GM12801 (cell line): ENCODE data around the gene IL6R.

Experiments used
- TF ChIP-seq, protein P1 (sequence below): IDR thresholded peaks from one replicate; pipeline ENCODE4 v1.5.1; 2011; ENCODE audit warnings: control low read depth; ENCODE audit not compliant: insufficient read length; ENCODE audit errors: extremely low read depth

IL6R gene

DNA sequence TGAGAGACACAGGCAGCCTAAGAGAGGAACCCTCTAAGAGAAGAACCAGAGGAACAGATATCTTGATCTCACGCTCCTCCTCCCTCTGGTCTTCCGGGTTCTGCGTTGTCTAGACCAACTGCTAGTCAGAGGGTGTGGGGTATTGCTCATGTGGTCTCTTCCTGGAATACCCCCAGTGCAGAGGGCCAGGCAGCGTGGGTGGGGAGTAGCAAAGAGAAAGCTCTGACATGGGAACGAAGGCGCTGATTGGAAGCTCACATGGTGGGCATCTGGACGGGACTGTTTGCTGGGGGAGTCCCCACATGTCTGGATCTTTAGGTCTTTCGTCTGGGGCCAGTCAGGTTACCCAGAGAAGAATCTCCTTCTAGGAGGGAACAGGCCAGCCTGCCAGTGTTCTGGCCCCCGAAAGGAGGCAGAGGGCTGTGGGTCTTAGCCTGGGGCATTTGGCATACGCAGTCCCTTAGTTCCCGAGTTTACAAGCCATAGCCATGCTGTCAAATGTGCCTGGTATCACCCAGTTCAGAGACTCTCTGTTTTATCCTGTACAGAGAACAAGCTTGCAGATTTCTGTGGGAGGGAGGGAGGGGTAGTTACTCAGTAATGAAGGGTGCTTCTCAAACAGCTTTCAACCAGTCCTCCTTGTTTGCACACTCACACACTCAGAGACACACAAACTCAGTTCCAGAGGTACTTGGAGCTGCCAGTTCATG, 18.3 kb upstream of the IL6R start:
- TF ChIP-seq, protein P1, sequence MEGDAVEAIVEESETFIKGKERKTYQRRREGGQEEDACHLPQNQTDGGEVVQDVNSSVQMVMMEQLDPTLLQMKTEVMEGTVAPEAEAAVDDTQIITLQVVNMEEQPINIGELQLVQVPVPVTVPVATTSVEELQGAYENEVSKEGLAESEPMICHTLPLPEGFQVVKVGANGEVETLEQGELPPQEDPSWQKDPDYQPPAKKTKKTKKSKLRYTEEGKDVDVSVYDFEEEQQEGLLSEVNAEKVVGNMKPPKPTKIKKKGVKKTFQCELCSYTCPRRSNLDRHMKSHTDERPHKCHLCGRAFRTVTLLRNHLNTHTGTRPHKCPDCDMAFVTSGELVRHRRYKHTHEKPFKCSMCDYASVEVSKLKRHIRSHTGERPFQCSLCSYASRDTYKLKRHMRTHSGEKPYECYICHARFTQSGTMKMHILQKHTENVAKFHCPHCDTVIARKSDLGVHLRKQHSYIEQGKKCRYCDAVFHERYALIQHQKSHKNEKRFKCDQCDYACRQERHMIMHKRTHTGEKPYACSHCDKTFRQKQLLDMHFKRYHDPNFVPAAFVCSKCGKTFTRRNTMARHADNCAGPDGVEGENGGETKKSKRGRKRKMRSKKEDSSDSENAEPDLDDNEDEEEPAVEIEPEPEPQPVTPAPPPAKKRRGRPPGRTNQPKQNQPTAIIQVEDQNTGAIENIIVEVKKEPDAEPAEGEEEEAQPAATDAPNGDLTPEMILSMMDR = no peak

DNA sequence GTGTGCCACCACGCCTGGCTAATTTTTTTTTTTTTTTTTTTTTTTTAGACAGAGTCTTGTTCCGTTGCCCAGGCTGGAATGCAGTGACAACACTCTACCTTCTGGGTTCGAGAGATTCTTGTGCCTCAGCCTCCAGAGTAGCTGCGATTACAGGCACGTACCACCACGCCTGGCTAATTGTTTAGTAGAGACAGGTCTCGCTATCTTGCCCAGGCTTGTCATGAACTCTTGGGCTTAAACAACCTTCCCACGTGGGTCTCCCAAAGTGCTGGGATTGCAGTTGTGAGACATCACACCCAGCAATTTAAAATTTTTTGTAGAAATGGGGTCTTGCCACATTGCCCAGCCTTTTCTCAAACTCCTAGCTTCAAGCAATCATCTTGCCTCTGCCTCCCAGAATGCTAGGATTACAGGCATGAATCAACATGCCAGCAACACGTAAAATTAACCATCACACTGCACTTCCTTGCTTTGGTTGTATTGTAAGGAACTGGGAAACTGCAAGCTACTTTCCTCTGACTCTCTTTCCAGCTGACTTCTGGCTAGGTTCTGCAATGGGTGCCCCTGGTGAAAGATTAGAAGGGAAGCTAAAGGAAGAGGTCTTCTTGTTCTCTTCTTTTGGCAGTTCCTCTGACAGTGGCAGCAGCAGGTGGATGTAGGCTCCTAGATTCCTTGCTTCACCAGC, 13.9 kb upstream of the IL6R start:
- TF ChIP-seq, protein P1 = no peak

DNA sequence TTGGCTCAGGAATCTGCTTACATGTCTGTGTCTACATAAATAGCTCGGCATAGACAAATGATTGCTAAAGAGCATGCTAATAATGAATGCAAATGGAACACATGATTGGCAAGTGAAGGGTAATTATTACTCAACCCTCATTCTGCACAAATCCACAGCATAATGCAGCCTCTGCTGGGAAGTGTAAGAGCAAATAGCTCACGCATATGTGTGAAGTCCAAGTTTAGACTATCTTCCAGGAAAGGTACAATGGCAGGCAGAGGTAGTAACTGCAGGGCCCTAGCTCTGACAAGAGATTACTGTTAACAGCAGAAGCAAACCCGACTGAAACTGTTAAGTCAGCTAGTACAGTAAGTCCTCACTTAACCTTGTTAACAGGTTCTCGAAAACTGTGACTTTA, 7.0 kb upstream of the IL6R start:
- TF ChIP-seq, protein P1 = no peak

DNA sequence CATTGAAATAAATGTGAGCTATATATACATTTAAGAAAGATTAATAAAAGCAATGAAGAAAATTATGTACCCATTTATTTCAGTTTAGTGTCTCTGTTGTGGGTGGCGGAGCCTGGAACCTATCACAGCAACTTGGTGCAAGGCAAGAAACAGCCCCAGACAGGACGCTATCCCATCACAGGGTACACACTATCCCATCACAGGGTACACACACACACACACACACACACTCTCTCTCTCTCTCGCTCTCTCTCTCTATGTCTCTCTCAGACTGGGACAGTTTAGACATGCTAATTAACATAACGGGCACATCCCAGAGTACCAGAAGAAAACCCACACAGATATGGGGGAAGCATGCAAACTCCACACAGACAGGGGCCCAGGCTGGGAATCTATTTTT, 6.5 kb upstream of the IL6R start:
- TF ChIP-seq, protein P1 = no peak

DNA sequence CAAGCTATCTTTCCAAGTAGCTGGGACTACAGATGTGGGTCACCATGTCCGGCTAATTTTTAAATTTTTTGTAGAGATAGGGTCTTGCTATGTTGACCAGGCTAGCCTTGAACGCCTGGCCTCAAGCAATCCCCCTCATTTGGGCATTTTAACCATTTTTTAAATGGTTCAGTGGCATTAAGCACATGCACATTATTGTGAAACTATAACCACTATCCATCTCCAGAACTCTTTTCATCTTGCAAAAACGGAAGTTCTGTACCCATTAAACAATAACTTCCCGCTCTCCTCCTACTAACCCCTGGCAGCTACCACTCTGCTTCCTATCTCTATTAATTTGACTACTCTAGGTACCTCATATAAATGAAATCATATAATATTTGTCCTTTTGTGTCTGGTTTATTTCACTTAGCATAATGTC, 4.8 kb upstream of the IL6R start:
- TF ChIP-seq, protein P1 = no peak

DNA sequence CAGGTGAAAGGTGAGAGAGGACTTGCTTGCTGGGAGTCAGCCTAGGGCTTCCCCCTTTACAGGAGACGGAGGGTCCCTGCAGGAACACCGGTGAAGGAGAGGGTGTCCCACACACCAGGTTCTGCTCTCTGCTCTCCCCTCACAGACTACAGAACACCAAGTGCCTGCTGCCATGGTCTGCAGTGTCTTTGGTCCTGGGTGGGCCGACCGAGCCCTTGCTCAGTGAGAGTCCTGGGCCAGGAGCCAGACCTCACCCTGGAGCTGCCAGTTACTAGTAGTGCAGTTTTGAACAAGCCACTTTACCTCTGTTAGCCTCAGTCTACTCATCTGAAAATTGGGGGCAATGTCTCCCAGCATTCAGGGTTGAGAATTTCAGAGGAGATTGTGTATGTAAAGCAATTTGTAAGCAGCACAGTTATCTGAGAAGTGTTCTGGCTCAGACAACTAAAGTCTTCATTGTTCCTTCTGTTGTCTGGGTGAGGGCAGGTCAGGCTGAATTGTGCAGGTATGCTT, 2.7 kb upstream of the IL6R start:
- TF ChIP-seq, protein P1 = no peak

DNA sequence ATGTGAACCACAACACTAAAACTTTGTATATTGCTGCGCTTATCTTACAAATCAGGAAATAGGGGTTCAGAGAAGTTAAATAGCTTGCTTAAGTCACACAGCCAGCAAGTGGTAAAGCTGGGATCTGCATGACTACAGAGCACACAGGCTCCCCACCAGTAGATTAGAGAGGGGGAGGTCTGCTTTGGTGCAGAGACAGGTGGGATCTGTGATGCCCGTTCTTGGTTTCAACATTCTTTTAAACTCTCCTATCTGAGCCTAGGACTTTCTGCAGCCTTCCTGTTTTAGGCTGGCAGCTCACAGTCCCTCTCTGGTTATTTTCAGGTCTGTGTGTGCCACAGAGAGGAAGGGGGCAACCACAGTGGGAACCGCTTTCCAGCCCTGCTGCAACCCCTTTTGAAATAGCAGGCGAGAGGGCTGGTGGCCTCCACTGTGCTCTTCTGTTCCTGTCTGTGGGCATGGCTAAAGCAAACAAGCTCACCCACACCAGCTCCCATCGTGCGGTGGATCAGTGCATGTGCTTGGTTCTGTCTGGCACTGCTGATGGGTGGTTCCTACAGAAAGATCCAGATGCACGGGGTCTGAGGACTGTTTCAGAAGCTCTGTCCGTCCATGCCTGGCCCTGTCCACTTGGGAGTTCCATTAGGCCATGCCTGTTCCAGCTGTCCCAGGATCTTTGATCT, 1.7 kb upstream of the IL6R start:
- TF ChIP-seq, protein P1 = no peak
